ENCODE data around the gene TACC3.

Gene TACC3

DNA sequence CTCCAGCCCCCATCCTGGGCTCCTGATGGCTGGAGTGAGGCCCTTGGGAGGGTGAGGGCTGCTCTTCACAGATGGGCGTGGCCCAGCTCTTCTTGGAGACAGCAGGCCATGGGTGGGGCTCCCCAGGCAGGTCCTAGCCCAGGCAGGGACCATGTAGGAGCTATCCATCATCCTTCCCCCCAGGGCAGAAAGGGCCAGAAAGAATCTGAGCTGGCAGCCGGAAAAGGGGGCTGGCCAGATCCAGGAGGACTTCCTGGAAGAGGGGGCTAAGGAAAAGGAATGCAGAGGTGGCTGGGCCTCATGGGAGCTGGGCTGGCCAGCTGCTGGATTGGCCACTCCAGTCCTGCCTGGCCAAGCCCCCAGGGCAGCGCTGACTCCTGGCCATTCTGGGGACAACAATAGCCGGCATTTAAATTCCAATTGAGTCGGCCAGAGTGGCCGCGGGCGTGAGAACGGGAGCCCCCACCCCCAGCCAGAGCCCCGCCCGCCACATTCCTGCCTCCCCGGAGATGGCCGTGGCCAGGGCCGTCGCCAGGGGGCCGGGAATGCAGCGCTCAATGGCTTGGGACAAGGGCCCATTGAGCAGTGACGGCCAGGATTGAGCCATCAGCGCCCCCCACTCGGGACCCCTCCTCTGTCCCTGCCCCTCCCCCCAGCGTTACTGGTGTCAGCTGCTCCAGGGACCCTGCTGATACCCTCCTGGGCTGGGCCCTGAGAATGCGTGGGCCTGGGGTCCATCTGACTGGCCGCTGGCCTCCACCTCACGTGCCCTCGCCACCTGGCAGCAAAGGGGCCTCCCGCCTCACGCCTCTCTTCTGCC, 56.7 kb downstream of the TACC3 start:
- TF ChIP-seq, protein P1, sequence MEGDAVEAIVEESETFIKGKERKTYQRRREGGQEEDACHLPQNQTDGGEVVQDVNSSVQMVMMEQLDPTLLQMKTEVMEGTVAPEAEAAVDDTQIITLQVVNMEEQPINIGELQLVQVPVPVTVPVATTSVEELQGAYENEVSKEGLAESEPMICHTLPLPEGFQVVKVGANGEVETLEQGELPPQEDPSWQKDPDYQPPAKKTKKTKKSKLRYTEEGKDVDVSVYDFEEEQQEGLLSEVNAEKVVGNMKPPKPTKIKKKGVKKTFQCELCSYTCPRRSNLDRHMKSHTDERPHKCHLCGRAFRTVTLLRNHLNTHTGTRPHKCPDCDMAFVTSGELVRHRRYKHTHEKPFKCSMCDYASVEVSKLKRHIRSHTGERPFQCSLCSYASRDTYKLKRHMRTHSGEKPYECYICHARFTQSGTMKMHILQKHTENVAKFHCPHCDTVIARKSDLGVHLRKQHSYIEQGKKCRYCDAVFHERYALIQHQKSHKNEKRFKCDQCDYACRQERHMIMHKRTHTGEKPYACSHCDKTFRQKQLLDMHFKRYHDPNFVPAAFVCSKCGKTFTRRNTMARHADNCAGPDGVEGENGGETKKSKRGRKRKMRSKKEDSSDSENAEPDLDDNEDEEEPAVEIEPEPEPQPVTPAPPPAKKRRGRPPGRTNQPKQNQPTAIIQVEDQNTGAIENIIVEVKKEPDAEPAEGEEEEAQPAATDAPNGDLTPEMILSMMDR (IDR thresholded peaks at IDR 0.05; ENCODE audit: poor library complexity, severe bottlenecking): no peak
- H3K27me3 ChIP-seq (ENCODE audit: insufficient read depth, poor library complexity, severe bottlenecking): no peaks in the 10 kb centered on the region
- H3K4me1 ChIP-seq (ENCODE audit: insufficient read depth, poor library complexity, severe bottlenecking): peaks cover 6% of the 10 kb centered on the region
- H3K36me3 ChIP-seq (ENCODE audit: low read depth): no peaks in the 10 kb centered on the region
- DNase-seq (ENCODE audit: low spot score) (peak; percentile 85), ATAC-seq (ENCODE audit: low read depth) (peak; percentile 60)
- no peak overlapping the region for H3K4me3 ChIP-seq (ENCODE audit: severe bottlenecking)
- no peaks in the 10 kb centered on the region for H3K9me3 ChIP-seq (ENCODE audit: severe bottlenecking)
- H3K27ac ChIP-seq (ENCODE audit: poor library complexity, severe bottlenecking): peak overlapping the region; percentile 7

DNA sequence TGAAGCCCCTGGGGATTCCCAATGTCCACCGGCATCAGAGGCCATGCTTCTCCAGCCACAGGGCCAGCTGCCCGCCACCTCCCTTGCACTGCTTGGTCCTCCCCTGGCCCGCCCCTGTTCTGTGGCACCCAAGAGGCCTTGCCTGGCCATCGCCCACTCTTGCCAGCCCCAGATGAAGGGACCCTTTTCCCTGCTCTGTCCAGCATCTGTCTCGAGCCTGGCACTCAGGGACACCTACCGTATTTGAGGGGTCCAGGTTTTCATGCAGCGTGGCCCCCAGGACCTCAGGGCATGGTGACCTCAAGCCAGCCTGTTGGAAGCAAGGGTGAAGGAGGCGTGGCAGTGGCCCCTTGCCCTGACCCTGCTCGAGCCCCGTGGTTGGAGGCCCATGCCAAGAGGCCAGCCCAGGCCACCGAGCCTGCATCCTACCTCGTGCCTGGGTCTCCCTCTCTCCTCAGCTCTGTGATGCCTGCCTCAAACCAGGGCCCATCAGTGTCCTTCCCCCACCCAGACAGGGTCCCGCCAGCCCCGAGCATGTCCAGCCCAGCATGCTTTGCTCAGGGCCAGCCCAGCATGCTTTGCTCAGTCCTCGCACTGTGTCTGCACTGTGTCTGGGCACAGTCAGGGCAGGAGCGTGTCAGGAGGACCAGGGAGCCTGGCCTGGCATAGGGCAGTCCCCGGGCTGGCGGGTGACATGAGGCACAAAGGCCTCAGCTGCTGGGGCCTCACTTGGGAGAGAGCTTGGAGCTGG, 57.5 kb downstream of the TACC3 start:
- peaks cover 6% of the 10 kb centered on the region for H3K4me1 ChIP-seq (ENCODE audit: insufficient read depth, poor library complexity, severe bottlenecking)
- ATAC-seq (ENCODE audit: low read depth): no peak
- no peak overlapping the region for H3K4me3 ChIP-seq (ENCODE audit: severe bottlenecking)
- H3K9me3 ChIP-seq (ENCODE audit: severe bottlenecking): no peaks in the 10 kb centered on the region
- H3K27ac ChIP-seq (ENCODE audit: poor library complexity, severe bottlenecking): no peak overlapping the region
- H3K27me3 ChIP-seq (ENCODE audit: insufficient read depth, poor library complexity, severe bottlenecking): no peaks in the 10 kb centered on the region
- TF ChIP-seq, protein P1 (IDR thresholded peaks at IDR 0.05; ENCODE audit: poor library complexity, severe bottlenecking): no peak
- no peaks in the 10 kb centered on the region for H3K36me3 ChIP-seq (ENCODE audit: low read depth)
- no peak for DNase-seq (ENCODE audit: low spot score)

DNA sequence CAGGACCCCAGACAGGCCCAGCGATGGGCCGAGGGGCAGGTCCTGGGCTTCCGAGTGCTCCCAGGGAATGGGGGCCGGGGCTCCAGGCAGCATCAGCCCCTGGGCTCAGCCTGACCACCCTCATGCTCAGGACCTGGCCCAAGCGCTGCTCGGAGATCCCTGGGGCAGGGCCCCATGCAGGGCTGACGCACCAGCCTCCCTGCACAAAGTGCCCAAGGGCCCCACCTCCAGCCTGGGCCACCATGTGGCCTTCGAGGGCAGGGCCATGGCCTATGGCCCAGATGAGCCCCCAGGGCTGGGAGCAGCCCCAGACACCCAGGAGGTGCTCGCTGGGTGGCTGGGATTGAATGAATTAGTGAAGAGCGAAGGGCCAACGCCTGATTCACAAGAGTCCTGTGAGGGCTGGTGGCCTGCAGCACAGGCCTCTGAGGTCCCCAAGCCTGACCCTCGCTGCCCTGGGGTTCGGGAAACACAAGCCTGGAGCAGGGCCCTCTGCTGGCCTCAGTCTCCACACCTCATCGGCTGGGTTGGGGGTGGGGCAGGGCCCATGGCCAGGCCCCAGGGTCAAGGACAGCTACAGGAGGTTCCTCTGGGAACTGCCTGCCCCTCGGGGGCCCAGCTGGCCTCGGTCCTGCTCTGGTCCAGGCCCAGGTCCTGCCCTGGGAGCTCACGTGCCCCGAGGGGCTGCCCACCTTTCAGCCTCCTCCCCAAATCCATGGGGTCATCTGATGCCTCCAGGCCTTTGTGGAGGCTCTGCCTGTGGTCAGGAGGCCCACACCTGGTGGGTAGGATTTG, 58.5 kb downstream of the TACC3 start:
- H3K36me3 ChIP-seq (ENCODE audit: low read depth): no peaks in the 10 kb centered on the region
- peaks cover 6% of the 10 kb centered on the region for H3K4me1 ChIP-seq (ENCODE audit: insufficient read depth, poor library complexity, severe bottlenecking)
- H3K27me3 ChIP-seq (ENCODE audit: insufficient read depth, poor library complexity, severe bottlenecking): no peaks in the 10 kb centered on the region
- H3K9me3 ChIP-seq (ENCODE audit: severe bottlenecking): no peaks in the 10 kb centered on the region
- TF ChIP-seq, protein P1 (IDR thresholded peaks at IDR 0.05; ENCODE audit: poor library complexity, severe bottlenecking): no peak
- no peak for ATAC-seq (ENCODE audit: low read depth)
- DNase-seq (ENCODE audit: low spot score): no peak
- H3K4me3 ChIP-seq (ENCODE audit: severe bottlenecking): no peak overlapping the region
- H3K27ac ChIP-seq (ENCODE audit: poor library complexity, severe bottlenecking): no peak overlapping the region

DNA sequence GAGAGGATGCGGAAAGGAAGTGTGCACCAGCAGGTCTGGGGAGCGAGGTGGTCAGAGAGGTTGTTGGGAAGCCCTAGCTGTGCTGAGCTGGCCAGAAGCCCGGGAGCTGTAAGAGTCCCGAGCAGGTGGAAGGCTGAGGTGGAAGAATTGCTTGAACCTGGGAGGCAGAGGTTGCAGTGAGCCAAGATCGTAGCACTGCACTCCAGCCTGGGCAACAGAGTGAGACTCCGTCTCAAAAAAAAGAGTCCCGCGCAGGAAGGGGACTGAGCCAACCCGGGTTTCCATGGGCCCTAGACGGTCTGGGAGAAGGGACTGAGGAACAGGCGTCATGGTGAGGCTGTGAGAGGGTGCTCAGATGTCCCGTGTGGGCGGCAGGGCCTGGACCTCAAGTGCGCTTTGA, 59.1 kb downstream of the TACC3 start:
- no peak for ATAC-seq (ENCODE audit: low read depth)

More for the DNA sequence above, 59.1 kb downstream of the TACC3 start:
- no peak for DNase-seq (ENCODE audit: low spot score)
- H3K4me3 ChIP-seq (ENCODE audit: severe bottlenecking): no peak overlapping the region
- TF ChIP-seq, protein P1 (IDR thresholded peaks at IDR 0.05; ENCODE audit: poor library complexity, severe bottlenecking): no peak
- H3K27ac ChIP-seq (ENCODE audit: poor library complexity, severe bottlenecking): no peak overlapping the region
- no peaks in the 10 kb centered on the region for H3K27me3 ChIP-seq (ENCODE audit: insufficient read depth, poor library complexity, severe bottlenecking)
- no peaks in the 10 kb centered on the region for H3K36me3 ChIP-seq (ENCODE audit: low read depth)
- no peaks in the 10 kb centered on the region for H3K9me3 ChIP-seq (ENCODE audit: severe bottlenecking)
- peaks cover 6% of the 10 kb centered on the region for H3K4me1 ChIP-seq (ENCODE audit: insufficient read depth, poor library complexity, severe bottlenecking)

Measured in RWPE2 (cell line).